G401 (cell line): Measurements from ENCODE around the gene CTNNA3. TPM values are rescaled to one million over a fixed set of nuclear protein-coding genes. Genes with fewer than 3 reads are reported as not detected.

ENCODE experiments used
- DNase-seq: peaks from one replicate; pipeline ENCODE4 v3.0.0-alpha.2; 2015; ENCODE audit warnings: low spot score
- in situ Hi-C: cut with HindIII; loops from 2 replicates; pipeline ENCODE4 v1.10.0; 2016; ENCODE audit warnings: low sequenced_read_pairs, mixed read lengths
- total RNA-seq: library from RNA; depleted of rRNA; stranded (reverse); fragments of >200 nt; shearing (Covaris generic); gene quantifications from 2 replicates; pipeline ENCODE4 v1.2.3, GENCODE V29; 2014

CTNNA3 gene
- total RNA-seq, 1 experiment from 2014 or later: not detected

GRCh38 chr10:66931340-66931948 lies 764.6 kb downstream of the CTNNA3 start:
- in situ Hi-C loops: no loop called here
- peak; percentile 90 for DNase-seq

- DNase-seq: peak; percentile 70
- in situ Hi-C loops: no loop called here
Measured at GRCh38 chr10:66929375-66929774, 766.6 kb downstream of the CTNNA3 start.

- DNase-seq: peak; percentile 61
- in situ Hi-C loops: no loop called here
Measured at GRCh38 chr10:66928776-66929175, 767.2 kb downstream of the CTNNA3 start.

- DNase-seq: peak; percentile 80
- in situ Hi-C loops: no loop called here
Measured at GRCh38 chr10:66927971-66928770, 767.8 kb downstream of the CTNNA3 start.

- in situ Hi-C loops: no loop called here
- DNase-seq: peak; percentile 84
Measured at GRCh38 chr10:66927251-66927935, 768.6 kb downstream of the CTNNA3 start.

GRCh38 chr10:66926841-66927240 lies 769.2 kb downstream of the CTNNA3 start:
- in situ Hi-C loops: no loop called here
- DNase-seq: peak; percentile 67

GRCh38 chr10:66925896-66926715 lies 769.9 kb downstream of the CTNNA3 start, which contains the start of gene LRRTM3:
TSS of gene LRRTM3 (plus strand) at chr10:66926036.
- in situ Hi-C loops: no loop called here

GRCh38 chr10:66925373-66925772 lies 770.6 kb downstream of the CTNNA3 start:
- no peak for DNase-seq
- in situ Hi-C loops: no loop called here

More at GRCh38 chr10:66925896-66926715, 769.9 kb downstream of the CTNNA3 start, which contains the start of gene LRRTM3:
- peak; percentile 96 for DNase-seq

GRCh38 chr10:66924674-66925345 lies 771.2 kb downstream of the CTNNA3 start:
- no peak for DNase-seq
- in situ Hi-C loops: no loop called here

- DNase-seq: no peak
- in situ Hi-C loops: no loop called here
Measured at GRCh38 chr10:66919248-66919647, 776.7 kb downstream of the CTNNA3 start.

- DNase-seq: peak; percentile 48
- in situ Hi-C loops: no loop called here
Measured at GRCh38 chr10:66917104-66917503, 778.9 kb downstream of the CTNNA3 start.

- in situ Hi-C loops: no loop called here
- no peak for DNase-seq
Measured at GRCh38 chr10:66916030-66916429, 780.0 kb downstream of the CTNNA3 start.

GRCh38 chr10:66910671-66911070 lies 785.3 kb downstream of the CTNNA3 start:
- in situ Hi-C loops: no loop called here
- DNase-seq: no peak

GRCh38 chr10:66892871-66893270 lies 803.1 kb downstream of the CTNNA3 start:
- DNase-seq: no peak
- in situ Hi-C loops: no loop called here

GRCh38 chr10:66888237-66888636 lies 807.8 kb downstream of the CTNNA3 start:
- in situ Hi-C loops: no loop called here
- DNase-seq: no peak

- in situ Hi-C loops: no loop called here
- DNase-seq: no peak
Measured at GRCh38 chr10:66886848-66887247, 809.1 kb downstream of the CTNNA3 start.

GRCh38 chr10:66882271-66882670 lies 813.7 kb downstream of the CTNNA3 start:
- DNase-seq: peak; percentile 93
- in situ Hi-C loops: no loop called here

GRCh38 chr10:66881814-66882213 lies 814.2 kb downstream of the CTNNA3 start:
- DNase-seq: peak; percentile 31
- in situ Hi-C loops: no loop called here

- in situ Hi-C loops: no loop called here
- DNase-seq: no peak
Measured at GRCh38 chr10:66880826-66881225, 815.2 kb downstream of the CTNNA3 start.
